HepG2 (cell line): Measurements from ENCODE around the gene ASAP2. TPM values are rescaled to one million over a fixed set of nuclear protein-coding genes. Genes with fewer than 3 reads are reported as not detected.

Experiments
- CREM ChIP-seq, 2 experiments: sonication (generic) in 1 of 2; formaldehyde crosslinking in 1 of 2; IDR thresholded peaks; 2 replicates each; pipeline versions ENCODE4 v1.4.0 to v1.6.1; 2016 to 2020; ENCODE audit warnings: antibody characterized with exemption in 1 of 2, mild to moderate bottlenecking in 1 of 2, missing genetic modification reagents in 1 of 2
- FOXA1 ChIP-seq, 2 experiments: fragments of 450-650 bp in 1 of 2; sonication (generic) in 1 of 2; formaldehyde crosslinking in 1 of 2; IDR thresholded peaks; 2 replicates each; pipeline versions ENCODE4 v1.4.0 to v1.6.1; 2016 to 2020; ENCODE audit warnings: missing genetic modification reagents in 1 of 2
- HNF4G ChIP-seq, 2 experiments: sonication (generic) in 1 of 2; formaldehyde crosslinking in 1 of 2; IDR thresholded peaks; 2 replicates each; pipeline versions ENCODE4 v1.4.0 to v1.6.1; 2011 to 2020; ENCODE audit warnings: borderline replicate concordance in 2 of 2, low read depth in 2 of 2, mild to moderate bottlenecking in 2 of 2, low read length in 1 of 2, missing genetic modification reagents in 1 of 2, moderate library complexity in 1 of 2
- NFKB2 ChIP-seq: sonication (generic); formaldehyde crosslinking; IDR thresholded peaks from 2 replicates; pipeline ENCODE4 v1.4.0; 2020; ENCODE audit warnings: missing genetic modification reagents, borderline replicate concordance
- SALL1 ChIP-seq: sonication (generic); formaldehyde crosslinking; IDR thresholded peaks from 2 replicates; pipeline ENCODE4 v1.8.0; 2022; ENCODE audit warnings: mild to moderate bottlenecking, missing genetic modification reagents
- SMAD1 ChIP-seq: sonication (generic); formaldehyde crosslinking; IDR thresholded peaks from 2 replicates; pipeline ENCODE4 v1.4.0; 2020; ENCODE audit warnings: missing genetic modification reagents, low read depth, mild to moderate bottlenecking, borderline replicate concordance
- TCF7L2 ChIP-seq: IDR thresholded peaks from 2 replicates; pipeline ENCODE4 v1.6.1; 2011; ENCODE audit warnings: mild to moderate bottlenecking, low read depth, low read length, moderate library complexity
- ZBTB38 ChIP-seq: sonication (generic); formaldehyde crosslinking; IDR thresholded peaks from 2 replicates; pipeline ENCODE4 v1.5.1; 2020; ENCODE audit warnings: mild to moderate bottlenecking, missing genetic modification reagents
- ZNF326 ChIP-seq: sonication (generic); formaldehyde crosslinking; IDR thresholded peaks from 2 replicates; pipeline ENCODE4 v1.4.0; 2020; ENCODE audit warnings: missing genetic modification reagents, borderline replicate concordance
- ZNF350 ChIP-seq: sonication (generic); formaldehyde crosslinking; IDR thresholded peaks from 2 replicates; pipeline ENCODE4 v1.4.0; 2020; ENCODE audit warnings: mild to moderate bottlenecking, low read depth, missing genetic modification reagents, borderline replicate concordance
- polyA plus RNA-seq, 8 experiments: library from polyadenylated mRNA; depleted of rRNA in 3 of 8; stranded (reverse) in 7 of 8; unstranded in 1 of 8; fragments of >200 nt; fragmentation: Illumina TruSeq in 4 of 8; extraction: Trizol in 4 of 8; gene quantifications; 2 replicates each; pipeline versions ENCODE4 v1.2.1 to v1.2.3, GENCODE V29; 2011 to 2016; ENCODE audit warnings: low read depth in 4 of 8, missing spikeins in 1 of 8, mixed read lengths in 1 of 8; ENCODE audit not compliant: insufficient read depth in 1 of 8
- total RNA-seq, 5 experiments: library from RNA; depleted of rRNA; stranded (reverse); fragments of >200 nt; fragmentation: Illumina TruSeq; extraction: Trizol; gene quantifications; 2 replicates each; pipeline ENCODE4 v1.2.3, GENCODE V29; 2016; ENCODE audit warnings: low read depth in 1 of 5
- TF ChIP-seq, protein P1 (sequence below): sonication (generic); formaldehyde crosslinking; IDR thresholded peaks from 2 replicates; pipeline ENCODE4 v1.4.0; 2020; ENCODE audit warnings: missing genetic modification reagents, mild to moderate bottlenecking, borderline replicate concordance
- TF ChIP-seq, protein P2 (sequence below): sonication (generic); formaldehyde crosslinking; IDR thresholded peaks from 2 replicates; pipeline ENCODE4 v1.5.1; 2020; ENCODE audit warnings: mild to moderate bottlenecking, missing genetic modification reagents, moderate library complexity

The ASAP2 gene
- total and polyA plus RNA-seq, 2 of the 13 experiments (the other 11 are each of a cell fraction or from before 2014, with no cell fraction given): 7.3 to 22.3 TPM

DNA sequence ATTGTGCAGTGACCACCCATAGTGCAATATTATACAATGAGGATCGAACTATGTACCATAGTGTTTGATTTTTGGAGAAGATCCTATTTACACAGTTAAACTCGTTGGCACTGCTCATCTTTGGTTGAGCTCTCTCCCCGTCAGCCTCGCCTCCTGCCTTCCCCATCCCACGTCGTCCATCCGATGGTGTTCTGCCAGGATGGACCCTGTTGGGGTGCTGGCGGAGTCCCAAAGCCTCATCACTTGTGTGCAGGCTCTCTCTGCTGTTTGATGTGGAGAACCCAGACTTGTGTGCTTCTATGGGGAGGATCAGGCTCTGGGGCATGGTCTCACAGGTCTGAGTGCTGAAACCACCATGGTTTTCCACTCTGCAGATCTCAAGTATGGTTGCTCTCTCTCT lies 131.3 kb downstream of the ASAP2 start (continued):
- TF ChIP-seq ZBTB38 (CRISPR knock-in tag) (peak; percentile 47; the same call in 1 of the 2 replicates), SALL1 (peak; percentile 43; the same call in 1 of the 2 replicates), CREM (IDR thresholded peaks at IDR 0.05) (no peak), CREM (CRISPR knock-in tag; IDR thresholded peaks at IDR 0.05) (no peak), SMAD1 (peak; percentile 60; the same call in 1 of the 2 replicates), FOXA1 (IDR thresholded peaks at IDR 0.05) (no peak), FOXA1 (CRISPR knock-in tag; IDR thresholded peaks at IDR 0.05) (peak; percentile 27; the same call in 1 of the 2 replicates), ZNF326 (CRISPR knock-in tag) (no peak), ZNF350 (CRISPR knock-in tag) (peak; percentile 42; the same call in 1 of the 2 replicates), HNF4G (IDR thresholded peaks at IDR 0.05; ENCODE audit: borderline replicate concordance, low read depth, low read length) (peak; percentile 29; the same call in 1 of the 2 replicates), HNF4G (CRISPR knock-in tag; IDR thresholded peaks at IDR 0.05; ENCODE audit: borderline replicate concordance, low read depth) (no peak), TCF7L2 (no peak), NFKB2 (CRISPR knock-in tag) (0 out of 2 replicates have a peak, but pooled peaks have one; percentile 30)
- TF ChIP-seq, protein P1, sequence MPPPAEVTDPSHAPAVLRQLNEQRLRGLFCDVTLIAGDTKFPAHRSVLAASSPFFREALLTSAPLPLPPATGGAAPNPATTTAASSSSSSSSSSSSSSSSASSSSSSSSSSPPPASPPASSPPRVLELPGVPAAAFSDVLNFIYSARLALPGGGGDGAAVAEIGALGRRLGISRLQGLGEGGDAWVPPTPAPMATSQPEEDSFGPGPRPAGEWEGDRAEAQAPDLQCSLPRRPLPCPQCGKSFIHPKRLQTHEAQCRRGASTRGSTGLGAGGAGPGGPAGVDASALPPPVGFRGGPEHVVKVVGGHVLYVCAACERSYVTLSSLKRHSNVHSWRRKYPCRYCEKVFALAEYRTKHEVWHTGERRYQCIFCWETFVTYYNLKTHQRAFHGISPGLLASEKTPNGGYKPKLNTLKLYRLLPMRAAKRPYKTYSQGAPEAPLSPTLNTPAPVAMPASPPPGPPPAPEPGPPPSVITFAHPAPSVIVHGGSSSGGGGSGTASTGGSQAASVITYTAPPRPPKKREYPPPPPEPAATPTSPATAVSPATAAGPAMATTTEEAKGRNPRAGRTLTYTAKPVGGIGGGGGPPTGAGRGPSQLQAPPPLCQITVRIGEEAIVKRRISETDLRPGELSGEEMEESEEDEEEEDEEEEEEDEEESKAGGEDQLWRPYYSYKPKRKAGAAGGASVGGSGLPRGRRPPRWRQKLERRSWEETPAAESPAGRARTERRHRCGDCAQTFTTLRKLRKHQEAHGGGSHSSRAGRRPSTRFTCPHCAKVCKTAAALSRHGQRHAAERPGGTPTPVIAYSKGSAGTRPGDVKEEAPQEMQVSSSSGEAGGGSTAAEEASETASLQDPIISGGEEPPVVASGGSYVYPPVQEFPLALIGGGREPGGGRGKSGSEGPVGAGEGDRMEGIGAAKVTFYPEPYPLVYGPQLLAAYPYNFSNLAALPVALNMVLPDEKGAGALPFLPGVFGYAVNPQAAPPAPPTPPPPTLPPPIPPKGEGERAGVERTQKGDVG (CRISPR knock-in tag): peak; percentile 41; the same call in 1 of the 2 replicates
- TF ChIP-seq, protein P2, sequence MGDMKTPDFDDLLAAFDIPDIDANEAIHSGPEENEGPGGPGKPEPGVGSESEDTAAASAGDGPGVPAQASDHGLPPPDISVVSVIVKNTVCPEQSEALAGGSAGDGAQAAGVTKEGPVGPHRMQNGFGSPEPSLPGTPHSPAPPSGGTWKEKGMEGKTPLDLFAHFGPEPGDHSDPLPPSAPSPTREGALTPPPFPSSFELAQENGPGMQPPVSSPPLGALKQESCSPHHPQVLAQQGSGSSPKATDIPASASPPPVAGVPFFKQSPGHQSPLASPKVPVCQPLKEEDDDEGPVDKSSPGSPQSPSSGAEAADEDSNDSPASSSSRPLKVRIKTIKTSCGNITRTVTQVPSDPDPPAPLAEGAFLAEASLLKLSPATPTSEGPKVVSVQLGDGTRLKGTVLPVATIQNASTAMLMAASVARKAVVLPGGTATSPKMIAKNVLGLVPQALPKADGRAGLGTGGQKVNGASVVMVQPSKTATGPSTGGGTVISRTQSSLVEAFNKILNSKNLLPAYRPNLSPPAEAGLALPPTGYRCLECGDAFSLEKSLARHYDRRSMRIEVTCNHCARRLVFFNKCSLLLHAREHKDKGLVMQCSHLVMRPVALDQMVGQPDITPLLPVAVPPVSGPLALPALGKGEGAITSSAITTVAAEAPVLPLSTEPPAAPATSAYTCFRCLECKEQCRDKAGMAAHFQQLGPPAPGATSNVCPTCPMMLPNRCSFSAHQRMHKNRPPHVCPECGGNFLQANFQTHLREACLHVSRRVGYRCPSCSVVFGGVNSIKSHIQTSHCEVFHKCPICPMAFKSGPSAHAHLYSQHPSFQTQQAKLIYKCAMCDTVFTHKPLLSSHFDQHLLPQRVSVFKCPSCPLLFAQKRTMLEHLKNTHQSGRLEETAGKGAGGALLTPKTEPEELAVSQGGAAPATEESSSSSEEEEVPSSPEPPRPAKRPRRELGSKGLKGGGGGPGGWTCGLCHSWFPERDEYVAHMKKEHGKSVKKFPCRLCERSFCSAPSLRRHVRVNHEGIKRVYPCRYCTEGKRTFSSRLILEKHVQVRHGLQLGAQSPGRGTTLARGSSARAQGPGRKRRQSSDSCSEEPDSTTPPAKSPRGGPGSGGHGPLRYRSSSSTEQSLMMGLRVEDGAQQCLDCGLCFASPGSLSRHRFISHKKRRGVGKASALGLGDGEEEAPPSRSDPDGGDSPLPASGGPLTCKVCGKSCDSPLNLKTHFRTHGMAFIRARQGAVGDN: peak; percentile 60
